Measurements from ENCODE around the gene PLCB1. TPM values are rescaled to one million over a fixed set of nuclear protein-coding genes. Genes with fewer than 3 reads are reported as not detected.
"Not testable (repeated sequence)": the region's sequence is repeated elsewhere in the genome, so short reads cannot be mapped to it uniquely, and the experiment has no call there.

Gene PLCB1
- total RNA-seq, 4 donors from 2014 or later: 72.9 to 115 (median 76.3) TPM

- peaks cover 0 to 34% (median 17%) of the 10 kb centered on the region in 4 donors for H3K4me1 ChIP-seq
- no peaks in the 10 kb centered on the region for H3K36me3 ChIP-seq
- no peaks in the 10 kb centered on the region for H3K9me3 ChIP-seq
- DNase-seq (ENCODE audit: extremely low spot score): no peak
- intact Hi-C loops (cut with DNase I): no loop called here
- no peaks in the 10 kb centered on the region for H3K27me3 ChIP-seq
- TF ChIP-seq EP300 (IDR thresholded peaks at IDR 0.05): no peak
- no peak for TF ChIP-seq CTCF (IDR thresholded peaks at IDR 0.05)
- no peak for TF ChIP-seq POLR2A (IDR thresholded peaks at IDR 0.05; ENCODE audit: low read depth)
- TF ChIP-seq POLR2AphosphoS5 (IDR thresholded peaks at IDR 0.05): no peak
- H3K4me3 ChIP-seq: no peak overlapping the region
- H3K27ac ChIP-seq (replicated peaks in 1 of 4): no peak overlapping the region
Measured at GRCh38 chr20:8456765-8457164, 324.7 kb downstream of the PLCB1 start.

GRCh38 chr20:8457978-8458377 is 325.9 kb downstream of the PLCB1 start:
- H3K27ac ChIP-seq (replicated peaks in 1 of 4): no peak overlapping the region
- no peaks in the 10 kb centered on the region for H3K9me3 ChIP-seq
- no peaks in the 10 kb centered on the region for H3K36me3 ChIP-seq
- intact Hi-C loops (cut with DNase I): no loop called here
- H3K4me1 ChIP-seq: peaks cover 0 to 27% (median 17%) of the 10 kb centered on the region in 4 donors
- H3K27me3 ChIP-seq: no peaks in the 10 kb centered on the region
- no peak for TF ChIP-seq EP300 (IDR thresholded peaks at IDR 0.05)
- TF ChIP-seq CTCF (IDR thresholded peaks at IDR 0.05): no peak
- TF ChIP-seq POLR2A (IDR thresholded peaks at IDR 0.05; ENCODE audit: low read depth): no peak
- TF ChIP-seq POLR2AphosphoS5 (IDR thresholded peaks at IDR 0.05): no peak
- H3K4me3 ChIP-seq: no peak overlapping the region
- WGBS: 77% methylated on average over 4 of the region's 4 CpGs
- no peak for DNase-seq (ENCODE audit: extremely low spot score)

- intact Hi-C loops (cut with DNase I): no loop called here
- DNase-seq (ENCODE audit: extremely low spot score): no peak
- peaks cover 0 to 17% (median 5%) of the 10 kb centered on the region in 4 donors for H3K4me1 ChIP-seq
- TF ChIP-seq CTCF (IDR thresholded peaks at IDR 0.05) (no peak), EP300 (IDR thresholded peaks at IDR 0.05) (no peak), POLR2A (IDR thresholded peaks at IDR 0.05; ENCODE audit: low read depth) (no peak), POLR2AphosphoS5 (IDR thresholded peaks at IDR 0.05) (no peak)
- no peaks in the 10 kb centered on the region for H3K36me3 ChIP-seq
- H3K27ac ChIP-seq (replicated peaks in 1 of 4): no peak overlapping the region
- peaks cover 0 to 8% (median 4%) of the 10 kb centered on the region in 4 donors for H3K9me3 ChIP-seq
- H3K4me3 ChIP-seq: no peak overlapping the region
- H3K27me3 ChIP-seq: no peaks in the 10 kb centered on the region
Measured at GRCh38 chr20:8461186-8461585, 329.1 kb downstream of the PLCB1 start.

- Histone ChIP-seq H3K27me3 (no peaks in the 10 kb centered on the region), H3K4me1 (peaks cover 0 to 9% (median 0%) of the 10 kb centered on the region in 4 donors), H3K27ac (replicated peaks in 1 of 4) (no peak overlapping the region), H3K36me3 (no peaks in the 10 kb centered on the region), H3K9me3 (peaks cover 0 to 8% (median 4%) of the 10 kb centered on the region in 4 donors), H3K4me3 (no peak overlapping the region)
- TF ChIP-seq CTCF (IDR thresholded peaks at IDR 0.05): no peak
- TF ChIP-seq POLR2AphosphoS5 (IDR thresholded peaks at IDR 0.05): no peak
- no peak for TF ChIP-seq POLR2A (IDR thresholded peaks at IDR 0.05; ENCODE audit: low read depth)
- no peak for TF ChIP-seq EP300 (IDR thresholded peaks at IDR 0.05)
- 95% methylated on average over 2 of the region's 2 CpGs for WGBS
- intact Hi-C loops (cut with DNase I): no loop called here
- DNase-seq (ENCODE audit: extremely low spot score): no peak
Measured at GRCh38 chr20:8464368-8464767, 332.3 kb downstream of the PLCB1 start.

- H3K27ac ChIP-seq (replicated peaks in 1 of 4); intact Hi-C loops (cut with DNase I); DNase-seq (ENCODE audit: extremely low spot score); H3K9me3 ChIP-seq; H3K4me3 ChIP-seq; H3K4me1 ChIP-seq; H3K27me3 ChIP-seq; H3K36me3 ChIP-seq: not testable (repeated sequence)
- WGBS: 87% methylated on average over 2 of the region's 2 CpGs
Measured at GRCh38 chr20:8466781-8467180, 334.7 kb downstream of the PLCB1 start.

All from esophagus muscularis mucosa (tissue), 4 donors.